HG02840 (cell line): Measurements from ENCODE around the gene HHAT.
A peak's percentile ranks its signal among the peaks of the same experiment; 100 is the strongest.

Source experiments
- ATAC-seq: cut with Tn5 transposase; IDR thresholded peaks from one replicate; pipeline ENCODE4 v1.9.1; 2021; ENCODE audit warnings: mild to moderate bottlenecking, moderate library complexity, moderate number of reproducible peaks; ENCODE audit not compliant: unreplicated experiment, low FRiP score

HHAT gene

GRCh38 chr1:210696709-210697108 lies 368.0 kb downstream of the HHAT start:
- ATAC-seq = peak; percentile 64

DNA sequence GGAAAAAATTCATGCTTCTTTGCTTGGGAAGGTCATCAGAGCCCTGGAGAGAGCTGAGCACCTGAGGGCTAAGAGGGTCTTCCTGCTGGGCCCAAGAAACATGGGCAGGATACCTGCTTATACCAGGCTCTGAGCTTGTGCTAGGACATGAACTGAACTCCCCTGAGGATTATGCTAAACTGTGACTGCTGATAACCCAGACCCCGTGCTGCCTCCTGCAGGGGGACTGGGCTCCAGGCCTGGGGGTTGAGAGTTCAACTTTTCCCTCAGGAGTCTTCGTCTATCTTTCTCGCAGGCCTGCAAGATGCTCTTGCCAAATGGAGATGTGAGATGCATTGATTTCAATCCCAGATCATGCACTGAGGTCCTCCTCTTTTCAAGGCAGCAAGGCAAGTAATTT lies 368.5 kb downstream of the HHAT start:
- ATAC-seq = no peak

DNA sequence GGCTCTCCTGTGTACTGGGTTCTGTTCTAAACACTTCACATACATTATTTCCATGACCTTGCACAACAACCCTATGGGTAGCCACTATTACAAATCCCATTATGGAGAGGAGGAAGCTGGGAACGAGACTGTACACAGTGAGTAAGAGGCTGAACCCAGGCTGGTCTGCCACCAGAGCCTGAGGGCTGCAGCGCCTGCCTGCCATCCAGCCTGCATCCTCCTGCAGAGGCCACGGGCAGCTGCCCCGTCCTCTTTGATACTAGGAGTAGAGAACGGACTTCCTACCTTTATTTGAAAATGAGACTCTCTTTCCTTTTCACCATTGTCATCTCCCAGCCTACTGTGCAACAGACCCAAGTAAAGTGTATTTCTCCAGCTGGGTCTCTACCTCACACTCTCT lies 370.0 kb downstream of the HHAT start:
- ATAC-seq = no peak

GRCh38 chr1:210700083-210700482 lies 371.4 kb downstream of the HHAT start:
- no peak for ATAC-seq

DNA sequence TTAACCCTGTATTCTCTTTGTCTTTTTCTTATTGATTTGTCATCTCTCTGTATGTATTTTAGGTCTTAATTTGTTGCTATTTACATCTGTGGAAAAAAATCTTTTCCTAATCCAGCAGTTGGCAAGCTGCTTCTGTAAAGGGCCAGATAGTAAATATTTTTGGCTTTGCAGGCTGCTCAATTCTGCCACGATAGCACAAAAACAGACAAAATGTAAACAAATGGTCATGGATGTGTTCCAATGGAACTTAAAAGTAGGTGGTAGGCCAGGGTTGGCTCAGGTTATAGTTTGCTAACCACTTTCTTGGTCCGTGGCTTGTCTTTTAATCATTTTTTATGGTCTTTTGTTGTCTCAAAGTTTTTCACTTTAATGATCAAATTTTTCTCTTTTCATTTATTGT lies 371.8 kb downstream of the HHAT start:
- ATAC-seq = no peak

- ATAC-seq = no peak
Measured at GRCh38 chr1:210702506-210702905, 373.8 kb downstream of the HHAT start.

- no peak for ATAC-seq
Measured at GRCh38 chr1:210703593-210703992, 374.9 kb downstream of the HHAT start.

GRCh38 chr1:210705086-210705485 lies 376.4 kb downstream of the HHAT start:
- no peak for ATAC-seq

DNA sequence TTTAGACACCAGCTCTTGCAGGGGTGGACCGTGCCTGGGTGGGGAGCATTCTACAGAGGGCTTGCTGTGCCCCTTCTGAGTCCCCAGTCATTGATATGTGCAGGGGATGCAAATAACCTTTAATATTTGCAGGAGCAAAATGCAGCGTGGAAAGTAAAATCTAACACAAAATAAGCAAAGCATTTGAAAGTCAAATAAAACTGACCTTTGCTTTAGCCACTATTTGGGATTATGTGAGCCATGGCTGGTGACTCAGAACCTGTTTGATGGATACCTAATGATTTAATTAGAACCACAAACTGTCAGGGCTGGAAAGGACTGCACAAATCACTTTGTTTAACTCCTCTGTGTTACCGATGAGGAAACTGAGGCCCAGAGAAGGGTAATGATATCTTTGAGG lies 377.5 kb downstream of the HHAT start:
- no peak for ATAC-seq

- ATAC-seq = no peak
Measured at GRCh38 chr1:210707300-210708240, 378.9 kb downstream of the HHAT start.

GRCh38 chr1:210709701-210710100 lies 381.0 kb downstream of the HHAT start:
- ATAC-seq = no peak

GRCh38 chr1:210711825-210712612 lies 383.3 kb downstream of the HHAT start:
- no peak for ATAC-seq

GRCh38 chr1:210715072-210715471 lies 386.4 kb downstream of the HHAT start:
- no peak for ATAC-seq

DNA sequence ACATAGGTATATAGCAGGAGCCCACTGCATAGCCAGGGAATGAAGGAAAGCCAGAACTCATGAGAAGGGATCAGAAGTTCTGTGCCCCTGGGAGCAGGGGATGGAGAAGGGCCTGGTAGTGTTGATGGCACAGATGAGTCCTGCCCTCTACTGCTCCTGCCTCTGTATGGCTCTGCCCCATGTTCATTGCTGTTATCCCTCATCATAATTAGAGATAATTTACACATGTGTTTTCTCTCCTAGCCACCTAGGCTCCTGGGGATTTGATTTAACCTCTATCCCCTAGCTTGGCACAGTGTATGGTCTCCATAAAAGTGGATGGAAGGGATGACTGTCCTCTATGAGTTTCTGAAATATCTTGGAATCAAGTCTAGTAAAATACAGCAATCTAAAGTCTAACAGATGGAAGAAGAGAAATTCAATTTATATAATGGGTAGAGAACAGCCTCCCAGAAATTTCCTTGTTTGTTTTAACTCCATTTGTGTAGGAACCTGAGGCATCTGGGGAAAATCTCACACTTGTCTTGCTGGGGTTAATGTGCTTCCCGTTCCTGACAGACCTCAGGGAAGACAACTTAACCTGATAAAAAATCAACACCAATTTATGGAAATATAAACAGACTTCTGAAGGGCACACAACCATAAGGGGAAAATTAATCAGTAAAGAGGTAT lies 393.8 kb downstream of the HHAT start:
- no peak for ATAC-seq

- no peak for ATAC-seq
Measured at GRCh38 chr1:210723646-210724045, 394.9 kb downstream of the HHAT start.

DNA sequence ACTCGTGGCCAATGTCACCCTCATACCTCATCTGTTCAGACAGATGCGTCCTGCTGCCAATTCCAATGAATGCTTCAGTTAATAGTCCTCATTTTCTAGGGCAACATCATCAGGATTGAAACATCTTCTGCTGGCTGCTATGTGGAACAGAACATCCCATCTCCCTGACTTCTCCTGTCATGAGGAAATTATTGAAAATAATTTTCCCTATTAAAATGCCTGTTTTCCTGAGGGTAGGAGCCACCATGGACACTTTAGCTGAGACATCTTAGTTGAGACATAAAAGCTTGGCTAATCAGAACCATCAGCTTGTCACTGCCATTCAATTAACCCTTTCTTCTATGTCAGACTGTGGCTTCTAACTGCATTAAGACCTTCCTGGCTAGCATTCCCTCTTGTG lies 396.1 kb downstream of the HHAT start:
- ATAC-seq = no peak
